Activated CD8-positive, alpha-beta T cell treated with anti-CD3 and anti-CD28 coated beads for 36 hours (primary cell): ENCODE results near the gene CTNNA3. TPM values are rescaled to one million over a fixed set of nuclear protein-coding genes. Genes with fewer than 3 reads are reported as not detected.

Source experiments
- ATAC-seq: fragments of 200-7000 bp; cut with Tn5 transposase; one replicate; pipeline ENCODE4 v1.10.0; 2021; ENCODE audit warnings: mild to moderate bottlenecking, moderate library complexity
- CTCF ChIA-PET: fragments of 350-600 bp; sonication (Branson Sonifier 250); formaldehyde crosslinking; loops from one replicate; lab custom pipeline; 2021; ENCODE audit warnings: antibody characterized with exemption; lab: Charles Lee
- POLR2A ChIA-PET: fragments of 350-600 bp; sonication (Branson Sonifier 250); formaldehyde crosslinking; loops from one replicate; lab custom pipeline; 2021; ENCODE audit warnings: antibody characterized with exemption; lab: Charles Lee
- DNase-seq: peaks from one replicate; pipeline ENCODE4 v3.0.0-alpha.2; 2020
- H3K27ac Mint-ChIP-seq: one replicate; pipeline ENCODE4 v1.8.0; 2021; ENCODE audit warnings: mild to moderate bottlenecking, mixed read lengths
- H3K27me3 Mint-ChIP-seq: one replicate; pipeline ENCODE4 v1.8.0; 2021; ENCODE audit warnings: mixed read lengths
- H3K36me3 Mint-ChIP-seq: one replicate; pipeline ENCODE4 v1.8.0; 2021; ENCODE audit warnings: low read depth, mixed read lengths
- H3K4me1 Mint-ChIP-seq: one replicate; pipeline ENCODE4 v1.8.0; 2021; ENCODE audit warnings: low read depth, mixed read lengths
- H3K4me3 Mint-ChIP-seq: one replicate; pipeline ENCODE4 v1.8.0; 2021; ENCODE audit warnings: mild to moderate bottlenecking, moderate library complexity, mixed read lengths
- H3K9me3 Mint-ChIP-seq: one replicate; pipeline ENCODE4 v1.8.0; 2021; ENCODE audit warnings: mixed read lengths
- CTCF ChIP-seq: fragments of 200-600 bp; IDR thresholded peaks from one replicate; pipeline ENCODE4 v1.8.0; 2022; ENCODE audit warnings: antibody characterized with exemption, mild to moderate bottlenecking
- intact Hi-C: fragments of 100-400 bp; cut with micrococcal nuclease; formaldehyde crosslinking; loops from one replicate; pipeline ENCODE4 v1.10.0; 2022
- total RNA-seq, 2 experiments: library from RNA; stranded (reverse); gene quantifications; one replicate each; pipeline ENCODE4 v1.2.3, GENCODE V29; 2021

The CTNNA3 gene
- total RNA-seq, 2 experiments from 2014 or later, result not detected

- intact Hi-C loops, result no loop called here
- no peak overlapping the region for H3K27ac Mint-ChIP-seq
- ATAC-seq (no peak), DNase-seq (no peak)
- POLR2A ChIA-PET, result no interaction called here
- CTCF ChIA-PET, result no interaction called here
- no peaks in the 10 kb centered on the region for H3K36me3 Mint-ChIP-seq
- no peaks in the 10 kb centered on the region for H3K9me3 Mint-ChIP-seq
- H3K27me3 Mint-ChIP-seq, result no peaks in the 10 kb centered on the region
- TF ChIP-seq CTCF, result no peak
- H3K4me1 Mint-ChIP-seq, result no peaks in the 10 kb centered on the region
- H3K4me3 Mint-ChIP-seq, result no peak overlapping the region
Observed at GRCh38 chr10:66811211-66811610, 884.8 kb downstream of the CTNNA3 start.

- intact Hi-C loops, result no loop called here
- no peak for ATAC-seq
- no peak for TF ChIP-seq CTCF
- no peaks in the 10 kb centered on the region for H3K9me3 Mint-ChIP-seq
- no peak for DNase-seq
- no peak overlapping the region for H3K27ac Mint-ChIP-seq
- H3K36me3 Mint-ChIP-seq, result no peaks in the 10 kb centered on the region
- no peaks in the 10 kb centered on the region for H3K27me3 Mint-ChIP-seq
- ChIA-PET POLR2A (no interaction called here), CTCF (no interaction called here)
- H3K4me1 Mint-ChIP-seq, result no peaks in the 10 kb centered on the region
- H3K4me3 Mint-ChIP-seq, result no peak overlapping the region
Observed at GRCh38 chr10:66809402-66809801, 886.6 kb downstream of the CTNNA3 start.

GRCh38 chr10:66805612-66806011 is 890.4 kb downstream of the CTNNA3 start:
- intact Hi-C loops, result no loop called here
- no peaks in the 10 kb centered on the region for H3K27me3 Mint-ChIP-seq
- no peak for TF ChIP-seq CTCF
- ATAC-seq (no peak), DNase-seq (no peak)
- no peaks in the 10 kb centered on the region for H3K4me1 Mint-ChIP-seq
- ChIA-PET POLR2A (no interaction called here), CTCF (no interaction called here)
- H3K9me3 Mint-ChIP-seq, result no peaks in the 10 kb centered on the region
- no peak overlapping the region for H3K4me3 Mint-ChIP-seq
- H3K27ac Mint-ChIP-seq, result no peak overlapping the region
- H3K36me3 Mint-ChIP-seq, result no peaks in the 10 kb centered on the region

- DNase-seq, result no peak
- no peak for ATAC-seq
- Mint-ChIP-seq H3K36me3 (no peaks in the 10 kb centered on the region), H3K27me3 (no peaks in the 10 kb centered on the region), H3K27ac (no peak overlapping the region), H3K4me3 (no peak overlapping the region), H3K9me3 (no peaks in the 10 kb centered on the region), H3K4me1 (no peaks in the 10 kb centered on the region)
- no peak for TF ChIP-seq CTCF
- ChIA-PET POLR2A (no interaction called here), CTCF (no interaction called here)
- intact Hi-C loops, result no loop called here
Observed at GRCh38 chr10:66804962-66805361, 891.0 kb downstream of the CTNNA3 start.

GRCh38 chr10:66803174-66803573 is 892.8 kb downstream of the CTNNA3 start:
- DNase-seq (no peak), ATAC-seq (no peak)
- TF ChIP-seq CTCF, result no peak
- ChIA-PET POLR2A (no interaction called here), CTCF (no interaction called here)
- H3K27me3 Mint-ChIP-seq, result no peaks in the 10 kb centered on the region
- no peak overlapping the region for H3K27ac Mint-ChIP-seq
- H3K4me1 Mint-ChIP-seq, result no peaks in the 10 kb centered on the region
- H3K4me3 Mint-ChIP-seq, result no peak overlapping the region
- no peaks in the 10 kb centered on the region for H3K36me3 Mint-ChIP-seq
- H3K9me3 Mint-ChIP-seq, result no peaks in the 10 kb centered on the region
- intact Hi-C loops, result no loop called here
